ENCODE data around the gene TBC1D1.

- TF ChIP-seq POLR2A (IDR thresholded peaks at IDR 0.05): no peak
- no peak for TF ChIP-seq POLR2AphosphoS5 (IDR thresholded peaks at IDR 0.05)
Observed at GRCh38 chr4:38085751-38086150, 194.9 kb downstream of the TBC1D1 start.

Measured in prostate gland (tissue), 1 donor.